Loucy (cell line): ENCODE measurements around the gene CRYL1.

Source experiments
- EZH2phosphoT487 ChIP-seq: fragments of 200-600 bp; IDR thresholded peaks from 2 replicates; pipeline ENCODE4 v1.6.1; 2018; ENCODE audit warnings: antibody characterized with exemption, mild to moderate bottlenecking, moderate library complexity, borderline replicate concordance
- TF ChIP-seq, protein P1 (sequence below): fragments of 200-600 bp; sonication (generic); conservative IDR thresholded peaks from 2 replicates; pipeline ENCODE4 v1.5.1; 2014; ENCODE audit warnings: mild to moderate bottlenecking, antibody characterized with exemption, low read length

DNA sequence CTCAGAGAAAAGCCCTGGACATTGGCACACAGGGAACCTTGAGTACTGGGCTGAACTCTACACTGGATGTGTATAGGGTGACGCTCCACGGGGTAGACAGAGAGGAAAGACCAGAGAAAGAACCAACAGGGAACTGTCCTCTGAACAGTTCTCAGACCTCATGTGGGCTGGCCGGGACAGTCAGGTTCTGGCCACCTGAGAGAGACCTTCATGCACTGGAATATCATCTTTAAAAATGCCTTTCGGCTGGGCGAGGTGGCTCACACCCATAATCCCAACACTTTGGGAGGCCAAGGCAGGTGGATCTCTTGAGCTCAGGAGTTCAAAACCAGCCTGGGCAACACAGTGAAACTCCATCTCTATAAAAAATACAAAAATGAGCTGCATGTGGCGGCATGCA, 149.8 kb downstream of the CRYL1 start:
- TF ChIP-seq, protein P1, sequence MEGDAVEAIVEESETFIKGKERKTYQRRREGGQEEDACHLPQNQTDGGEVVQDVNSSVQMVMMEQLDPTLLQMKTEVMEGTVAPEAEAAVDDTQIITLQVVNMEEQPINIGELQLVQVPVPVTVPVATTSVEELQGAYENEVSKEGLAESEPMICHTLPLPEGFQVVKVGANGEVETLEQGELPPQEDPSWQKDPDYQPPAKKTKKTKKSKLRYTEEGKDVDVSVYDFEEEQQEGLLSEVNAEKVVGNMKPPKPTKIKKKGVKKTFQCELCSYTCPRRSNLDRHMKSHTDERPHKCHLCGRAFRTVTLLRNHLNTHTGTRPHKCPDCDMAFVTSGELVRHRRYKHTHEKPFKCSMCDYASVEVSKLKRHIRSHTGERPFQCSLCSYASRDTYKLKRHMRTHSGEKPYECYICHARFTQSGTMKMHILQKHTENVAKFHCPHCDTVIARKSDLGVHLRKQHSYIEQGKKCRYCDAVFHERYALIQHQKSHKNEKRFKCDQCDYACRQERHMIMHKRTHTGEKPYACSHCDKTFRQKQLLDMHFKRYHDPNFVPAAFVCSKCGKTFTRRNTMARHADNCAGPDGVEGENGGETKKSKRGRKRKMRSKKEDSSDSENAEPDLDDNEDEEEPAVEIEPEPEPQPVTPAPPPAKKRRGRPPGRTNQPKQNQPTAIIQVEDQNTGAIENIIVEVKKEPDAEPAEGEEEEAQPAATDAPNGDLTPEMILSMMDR, result no peak
- no peak for TF ChIP-seq EZH2phosphoT487
